ENCODE data around the gene TPGS1.

Gene TPGS1

DNA sequence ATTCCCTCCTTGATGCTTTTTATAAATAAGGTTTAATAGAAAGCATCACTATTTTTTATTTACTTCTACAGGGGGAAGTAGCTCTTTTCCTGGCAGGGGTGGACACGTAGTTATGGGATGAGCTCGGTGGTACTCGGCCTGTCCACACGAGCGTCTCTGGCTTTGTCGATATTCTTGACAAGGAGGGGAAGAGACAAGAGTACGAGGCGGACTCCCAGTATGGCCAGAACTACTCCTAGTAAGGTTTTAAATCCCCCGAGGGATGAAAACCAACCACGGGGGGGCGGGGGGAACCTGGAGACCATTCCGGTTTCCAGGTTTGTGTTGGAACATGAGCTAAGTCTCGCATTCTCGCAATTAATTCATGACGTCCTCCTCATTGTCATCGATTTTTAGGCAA lies 59.5 kb downstream of the TPGS1 start:
- in situ Hi-C loops (cut with MboI; ENCODE audit: low sequenced_read_pairs, unreplicated experiment): no loop called here
- TF ChIP-seq, protein P1, sequence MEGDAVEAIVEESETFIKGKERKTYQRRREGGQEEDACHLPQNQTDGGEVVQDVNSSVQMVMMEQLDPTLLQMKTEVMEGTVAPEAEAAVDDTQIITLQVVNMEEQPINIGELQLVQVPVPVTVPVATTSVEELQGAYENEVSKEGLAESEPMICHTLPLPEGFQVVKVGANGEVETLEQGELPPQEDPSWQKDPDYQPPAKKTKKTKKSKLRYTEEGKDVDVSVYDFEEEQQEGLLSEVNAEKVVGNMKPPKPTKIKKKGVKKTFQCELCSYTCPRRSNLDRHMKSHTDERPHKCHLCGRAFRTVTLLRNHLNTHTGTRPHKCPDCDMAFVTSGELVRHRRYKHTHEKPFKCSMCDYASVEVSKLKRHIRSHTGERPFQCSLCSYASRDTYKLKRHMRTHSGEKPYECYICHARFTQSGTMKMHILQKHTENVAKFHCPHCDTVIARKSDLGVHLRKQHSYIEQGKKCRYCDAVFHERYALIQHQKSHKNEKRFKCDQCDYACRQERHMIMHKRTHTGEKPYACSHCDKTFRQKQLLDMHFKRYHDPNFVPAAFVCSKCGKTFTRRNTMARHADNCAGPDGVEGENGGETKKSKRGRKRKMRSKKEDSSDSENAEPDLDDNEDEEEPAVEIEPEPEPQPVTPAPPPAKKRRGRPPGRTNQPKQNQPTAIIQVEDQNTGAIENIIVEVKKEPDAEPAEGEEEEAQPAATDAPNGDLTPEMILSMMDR (IDR thresholded peaks at IDR 0.05; ENCODE audit: borderline replicate concordance, control extremely low read depth, extremely low read depth, insufficient read depth, missing control alignments): no peak
- no peak for DNase-seq (ENCODE audit: low spot score)

GRCh38 chr19:567296-567900 lies 60.1 kb downstream of the TPGS1 start:
- no peak for DNase-seq (ENCODE audit: low spot score)
- in situ Hi-C loops (cut with MboI; ENCODE audit: low sequenced_read_pairs, unreplicated experiment): no loop called here
- TF ChIP-seq, protein P1 (IDR thresholded peaks at IDR 0.05; ENCODE audit: borderline replicate concordance, control extremely low read depth, extremely low read depth, insufficient read depth, missing control alignments): no peak
